SKM-1 (cell line): ENCODE data around the gene ZNF557.

ENCODE experiments used
- DNase-seq: peaks from one replicate; lab custom pipeline; 2025; ENCODE audit not compliant: unreplicated experiment; lab: John Stamatoyannopoulos, UW

Gene ZNF557

DNA sequence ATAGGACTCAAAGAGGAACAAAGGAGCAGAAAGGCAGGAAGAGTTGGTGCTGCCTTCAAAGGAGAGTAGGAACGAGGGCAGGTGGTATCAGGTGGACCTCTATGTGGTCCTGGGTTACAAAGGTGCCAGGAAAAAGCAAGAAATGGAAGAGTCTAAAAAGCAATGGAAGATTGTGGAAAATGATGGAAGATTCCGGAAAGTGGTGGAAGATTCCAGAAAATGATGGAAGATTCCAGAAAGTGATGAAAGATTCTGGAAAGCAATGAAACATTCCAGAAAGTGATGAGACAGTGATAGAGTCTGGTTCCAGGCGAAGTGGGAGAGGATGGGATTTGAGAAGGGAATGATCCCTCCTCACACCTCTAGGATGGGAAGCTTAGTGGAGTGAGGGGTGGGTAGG is 55.3 kb downstream of the ZNF557 start:
- DNase-seq = no peak

DNA sequence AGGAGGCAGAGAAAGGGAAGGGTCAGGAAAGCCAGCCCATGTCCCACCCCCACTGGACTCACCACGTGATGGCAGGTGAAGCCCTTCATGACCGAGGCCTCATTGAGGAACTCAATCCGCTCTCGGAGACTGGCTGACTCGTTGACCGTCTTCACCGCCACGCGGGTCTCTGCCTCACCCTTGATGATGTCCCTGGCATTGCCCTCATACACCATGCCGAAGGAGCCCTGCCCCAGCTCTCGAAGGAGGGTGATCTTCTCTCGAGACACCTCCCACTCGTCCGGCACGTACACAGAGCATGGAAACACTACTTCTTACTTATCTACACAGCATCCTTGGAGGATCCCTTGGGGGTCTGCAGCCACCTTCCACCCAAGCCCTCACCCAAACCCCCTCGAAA is 55.7 kb downstream of the ZNF557 start:
- no peak for DNase-seq

DNA sequence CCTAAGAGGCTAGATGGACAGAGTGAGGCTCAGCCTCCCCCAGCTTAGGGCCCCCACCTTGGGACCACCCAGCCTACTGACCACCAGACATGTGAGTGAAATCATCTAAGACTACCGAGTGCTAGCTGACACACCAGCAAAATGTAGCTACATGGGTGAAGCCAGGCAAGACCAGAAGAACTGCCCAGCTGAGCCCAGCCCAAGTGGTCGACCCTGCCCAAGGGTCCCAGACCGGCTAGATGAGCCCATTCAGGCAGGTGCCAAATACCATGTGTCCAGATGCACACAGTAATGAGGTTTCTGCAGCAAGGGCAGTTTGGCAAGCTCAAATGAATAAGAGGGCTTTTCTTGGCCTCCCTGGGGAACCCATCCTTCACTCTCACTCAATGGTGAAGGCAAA is 56.6 kb downstream of the ZNF557 start:
- DNase-seq = no peak

DNA sequence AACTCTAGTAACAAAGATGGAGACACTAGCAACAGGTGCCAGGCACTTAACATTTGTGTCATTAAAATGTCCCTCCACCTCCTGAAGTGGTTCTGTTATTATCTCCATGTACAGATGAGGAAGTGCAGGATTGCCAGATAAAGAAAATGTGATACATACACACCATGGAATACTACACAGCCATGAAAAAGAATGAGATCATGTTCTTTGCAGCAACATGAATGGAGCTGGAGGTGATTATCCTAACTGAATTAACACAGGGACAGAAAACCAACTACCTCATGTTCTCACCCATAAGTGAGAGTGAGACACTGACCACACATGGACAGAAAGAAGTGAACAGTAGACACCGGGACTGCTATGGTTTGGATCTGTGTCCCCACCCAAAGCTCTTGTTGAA is 60.5 kb downstream of the ZNF557 start:
- no peak for DNase-seq

DNA sequence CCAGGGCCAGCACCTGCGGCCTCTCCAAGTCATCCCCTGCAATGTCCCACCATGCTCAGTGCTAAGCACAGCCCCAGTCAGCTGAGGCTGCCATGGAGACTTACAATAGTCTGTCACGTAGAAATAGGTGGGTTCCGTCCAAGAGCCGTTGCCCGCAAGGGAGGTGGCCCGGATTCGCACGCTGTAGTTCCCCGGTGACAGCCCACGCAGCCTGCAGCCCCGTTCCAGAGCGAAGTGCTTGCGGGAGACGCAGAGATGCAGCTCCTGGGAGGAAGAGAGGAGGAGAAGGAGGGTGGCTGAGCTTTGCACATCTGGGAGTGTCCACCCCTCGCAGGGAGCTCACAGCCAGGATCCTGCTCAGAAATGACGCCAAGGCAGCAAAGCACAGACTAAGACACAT is 62.6 kb downstream of the ZNF557 start:
- DNase-seq = no peak

DNA sequence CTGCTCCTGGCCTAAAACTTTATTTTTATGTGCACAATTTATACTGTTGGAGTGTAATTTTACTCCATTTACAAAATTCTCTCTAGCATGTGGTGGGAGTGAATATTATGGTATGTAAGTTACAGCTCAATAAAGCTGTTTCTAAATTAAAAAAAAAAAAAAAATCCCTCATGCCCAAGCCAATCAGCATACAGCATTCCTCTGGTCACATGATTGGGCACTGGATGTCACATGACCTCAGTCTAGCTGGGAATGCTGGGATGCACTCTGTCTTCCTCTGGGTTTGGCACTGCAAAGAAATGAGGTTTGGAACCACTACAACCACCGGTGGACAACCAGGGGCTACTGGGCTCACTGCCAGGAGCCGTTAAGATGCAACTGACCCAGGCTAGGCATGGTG is 67.6 kb downstream of the ZNF557 start:
- no peak for DNase-seq
